Sigmoid colon (tissue), 4 donors: ENCODE measurements around the gene SANBR.

Experiments used
- CTCF ChIP-seq, 4 experiments: fragments of 450-650 bp in 3 of 4; fragments of 200-600 bp in 1 of 4; IDR thresholded peaks; one replicate each; pipeline ENCODE4 v1.5.1; 2016 to 2019; ENCODE audit warnings: antibody characterized with exemption in 4 of 4, mild to moderate bottlenecking in 3 of 4, moderate library complexity in 2 of 4
- POLR2AphosphoS5 ChIP-seq, 4 donors: sonication (generic); formaldehyde crosslinking; IDR thresholded peaks; one replicate each; pipeline ENCODE4 v1.6.1; 2017; ENCODE audit warnings: antibody characterized with exemption in 4 of 4

DNA sequence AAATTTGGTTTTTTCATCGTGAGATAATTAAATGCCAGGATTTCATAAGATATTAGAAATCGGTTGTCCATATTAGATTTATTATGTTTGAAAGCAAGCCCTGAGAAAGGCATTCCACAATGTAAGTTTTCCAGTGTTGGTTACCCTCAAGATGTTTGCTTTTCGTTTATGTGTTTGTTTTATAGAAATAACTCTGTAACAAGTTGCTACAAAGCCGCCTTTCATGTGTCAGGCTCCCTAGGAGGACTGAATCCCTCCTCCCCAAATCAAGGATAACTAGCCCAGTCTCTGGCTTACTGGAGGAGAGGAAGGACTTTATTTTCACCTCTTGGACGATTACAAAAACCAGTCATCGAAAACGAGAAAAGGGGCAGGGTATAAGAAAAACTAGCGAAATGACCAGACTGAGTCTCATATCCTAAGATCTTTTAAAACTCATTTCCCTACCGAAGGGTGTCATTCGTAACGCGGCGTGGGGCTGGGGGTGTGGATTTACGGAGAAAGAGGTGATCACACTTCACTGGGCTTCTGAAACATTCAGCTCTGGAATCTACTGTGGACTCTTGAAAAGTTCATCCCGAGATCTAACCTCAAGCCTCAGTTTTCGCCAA, 49.2 kb upstream of the SANBR start:
- TF ChIP-seq CTCF (IDR thresholded peaks at IDR 0.05) (no peak), POLR2AphosphoS5 (IDR thresholded peaks at IDR 0.05) (no peak)
